Measurements from ENCODE around the gene CENPP. TPM values are rescaled to one million over a fixed set of nuclear protein-coding genes. Genes with fewer than 3 reads are reported as not detected.

The CENPP gene
- total RNA-seq, 8 experiments from 2014 or later, result 1.7 to 22.3 (median 5.0) TPM

DNA sequence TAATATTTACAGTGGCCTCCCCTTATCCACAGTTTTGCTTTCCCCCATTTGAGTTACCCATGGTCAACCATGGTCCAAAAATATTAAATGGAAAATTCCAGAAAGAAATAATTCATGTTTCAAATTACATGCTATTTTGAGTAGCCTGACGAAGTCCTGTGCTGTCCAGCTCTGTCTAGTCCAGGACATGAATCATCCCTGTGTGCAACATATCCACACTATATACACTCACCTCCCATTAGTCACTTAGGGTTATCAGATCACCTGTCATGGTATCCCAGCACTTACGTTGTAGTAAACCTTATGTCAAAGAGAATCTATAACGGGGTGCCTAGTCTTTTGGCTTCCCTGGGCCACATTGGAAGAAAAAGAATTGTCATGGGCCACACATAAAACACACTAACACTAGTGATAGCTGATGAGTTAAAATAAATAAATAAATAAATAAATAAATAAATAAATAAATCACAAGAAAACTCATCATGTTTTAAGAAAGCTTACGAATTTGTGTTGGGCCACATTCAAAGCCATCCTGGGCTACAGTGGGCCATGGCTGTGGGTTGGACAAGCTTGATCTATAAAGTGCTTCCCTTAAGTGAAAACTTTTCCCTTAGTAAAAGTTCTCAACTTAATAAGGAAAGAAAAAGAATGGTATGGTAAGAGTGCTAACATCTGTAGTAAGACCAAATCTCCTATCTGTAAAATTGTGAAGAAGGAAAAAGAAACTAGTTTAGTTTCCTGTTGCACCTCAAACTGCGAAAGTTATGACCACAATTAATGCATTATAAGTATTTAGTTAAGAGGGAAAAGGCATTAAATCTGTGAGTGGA is 114.4 kb downstream of the CENPP start:
- ATAC-seq (replicated peaks in 6 of 8), result no peak
- in situ Hi-C loops (cut with MboI; ENCODE audit: low pct_unique_long_range_greater_than_20kb in 2 of 9, low sequenced_read_pairs in 9 of 9, unreplicated experiment in 9 of 9), result loop anchor here in 3 of 9 experiments (10.0 to 25.0 kb wide), 2 partner anchors 103 to 105 kb away; partner anchors contain the start of genes CENPP (in 2 of the 3) and NOL8 (in 2 of the 3)
- H3K4me3 ChIP-seq, result no peak overlapping the region
- H3K27ac ChIP-seq, result no peak overlapping the region
- no peaks in the 10 kb centered on the region for H3K4me1 ChIP-seq (replicated peaks in 1 of 2)
- 61 to 100% (median 92%) methylated on average over 2 to 5 of the region's 5 CpGs for WGBS, 10 experiments

DNA sequence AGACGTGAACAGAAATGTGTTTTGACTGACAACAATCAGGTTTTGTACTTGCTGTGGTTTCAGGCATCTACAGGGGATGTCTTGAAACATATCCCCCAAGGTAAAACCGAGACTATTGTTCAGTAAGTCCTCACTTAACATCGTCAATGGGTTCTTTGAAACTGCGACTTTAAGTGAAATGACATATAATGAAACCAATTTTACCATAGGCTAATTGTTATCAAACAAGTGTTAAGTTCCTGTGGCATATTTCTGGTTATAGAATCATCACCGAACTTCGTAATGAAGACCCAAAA is 114.9 kb downstream of the CENPP start:
- Histone ChIP-seq H3K27ac (no peak overlapping the region), H3K4me3 (no peak overlapping the region), H3K4me1 (replicated peaks in 1 of 2) (no peaks in the 10 kb centered on the region)
- ATAC-seq (replicated peaks in 6 of 8), result no peak
- in situ Hi-C loops (cut with MboI; ENCODE audit: low pct_unique_long_range_greater_than_20kb in 2 of 9, low sequenced_read_pairs in 9 of 9, unreplicated experiment in 9 of 9), result loop anchor here in 2 of 9 experiments (25.0 kb wide), 1 partner anchor 103 kb away; the partner anchor contains the start of genes CENPP (in 2 of the 2) and NOL8 (in 2 of the 2)
- WGBS, 10 experiments, result 90 to 100% (median 96%) methylated on average over 1 to 6 of the region's 6 CpGs

DNA sequence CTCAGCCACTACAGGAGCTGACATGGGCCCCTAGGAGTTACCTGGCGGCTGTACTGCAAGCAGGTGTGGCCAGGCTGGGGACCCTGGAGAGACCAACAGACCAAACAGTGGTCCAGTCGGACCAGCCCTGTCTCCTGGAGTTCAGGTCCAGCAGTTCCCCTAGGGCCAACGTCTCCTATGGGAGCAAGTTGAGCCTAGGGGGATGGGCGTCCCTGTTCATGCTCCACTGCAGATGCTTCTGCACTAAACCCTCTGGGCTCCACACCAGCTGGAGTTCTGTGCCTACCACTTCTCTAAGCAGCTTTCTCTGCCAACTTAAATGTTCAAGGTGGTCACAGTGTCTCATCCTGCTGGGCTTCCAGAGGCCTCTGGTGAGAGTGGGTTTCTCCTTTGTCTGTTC is 119.1 kb downstream of the CENPP start:
- WGBS, 10 experiments, result 100% methylated on average over 1 to 3 of the region's 4 CpGs; no CpG with 5 or more reads in 8 of the 10 experiments
- no peak overlapping the region for H3K4me3 ChIP-seq
- H3K27ac ChIP-seq, result no peak overlapping the region
- H3K4me1 ChIP-seq (replicated peaks in 1 of 2), result no peaks in the 10 kb centered on the region
- ATAC-seq (replicated peaks in 6 of 8), result no peak
- in situ Hi-C loops (cut with MboI; ENCODE audit: low pct_unique_long_range_greater_than_20kb in 2 of 9, low sequenced_read_pairs in 9 of 9, unreplicated experiment in 9 of 9), result loop anchor here in 2 of 9 experiments (25.0 kb wide), 1 partner anchor 108 kb away; the partner anchor contains the start of genes CENPP (in 2 of the 2) and NOL8 (in 2 of the 2)

DNA sequence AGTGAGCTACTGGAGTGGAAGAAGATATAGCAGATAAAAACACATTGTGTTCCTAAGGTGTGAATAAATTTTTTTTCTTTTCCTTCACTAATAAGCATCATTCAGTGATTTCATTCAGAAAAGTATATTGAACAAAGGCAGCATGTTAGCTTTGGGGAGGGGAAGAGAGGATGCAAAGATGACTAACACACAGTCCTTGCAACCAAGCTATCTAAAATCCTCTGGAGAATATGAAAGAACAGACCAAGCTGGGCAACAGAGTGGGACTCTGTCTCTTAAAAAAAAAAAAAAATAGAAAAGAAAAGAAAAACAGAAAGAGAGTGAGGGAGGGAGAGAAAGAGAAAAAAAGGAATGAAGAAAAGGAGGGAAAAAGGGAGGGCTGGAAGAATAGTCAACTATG is 120.8 kb downstream of the CENPP start:
- no peak overlapping the region for H3K27ac ChIP-seq
- in situ Hi-C loops (cut with MboI; ENCODE audit: low pct_unique_long_range_greater_than_20kb in 2 of 9, low sequenced_read_pairs in 9 of 9, unreplicated experiment in 9 of 9), result loop anchor here in 2 of 9 experiments (25.0 kb wide), 1 partner anchor 109 kb away; the partner anchor contains the start of genes CENPP (in 2 of the 2) and NOL8 (in 2 of the 2)
- ATAC-seq (replicated peaks in 6 of 8), result no peak
- H3K4me3 ChIP-seq, result no peak overlapping the region
- H3K4me1 ChIP-seq (replicated peaks in 1 of 2), result no peaks in the 10 kb centered on the region

DNA sequence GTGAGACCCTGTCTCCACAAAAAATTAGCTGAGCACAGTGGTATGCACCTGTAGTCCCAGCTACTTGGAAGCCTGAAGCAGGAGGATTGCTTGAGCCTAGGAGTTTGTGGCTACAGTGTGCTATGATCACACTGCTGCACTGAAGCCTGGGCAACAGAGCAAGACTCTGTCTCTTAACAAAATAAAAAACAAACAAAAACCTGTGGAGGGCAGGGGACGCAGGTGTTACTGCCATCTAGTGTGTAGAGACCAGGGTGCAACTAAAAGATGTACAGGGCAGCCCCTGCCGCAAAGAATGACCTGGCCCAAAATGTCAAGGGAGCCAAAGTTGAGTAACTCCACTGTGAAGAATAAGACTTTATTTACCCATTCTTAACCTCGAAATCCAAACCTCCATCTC is 129.5 kb downstream of the CENPP start:
- Histone ChIP-seq H3K27ac (no peak overlapping the region), H3K4me1 (replicated peaks in 1 of 2) (no peaks in the 10 kb centered on the region), H3K4me3 (no peak overlapping the region)
- in situ Hi-C loops (cut with MboI; ENCODE audit: low pct_unique_long_range_greater_than_20kb in 2 of 9, low sequenced_read_pairs in 9 of 9, unreplicated experiment in 9 of 9), result no loop called here
- WGBS, 10 experiments, result 74 to 100% (median 83%) methylated on average over 1 to 3 of the region's 3 CpGs; no CpG with 5 or more reads in 5 of the 10 experiments
- ATAC-seq (replicated peaks in 6 of 8), result peak in 1 of 8 experiments; percentile 23

DNA sequence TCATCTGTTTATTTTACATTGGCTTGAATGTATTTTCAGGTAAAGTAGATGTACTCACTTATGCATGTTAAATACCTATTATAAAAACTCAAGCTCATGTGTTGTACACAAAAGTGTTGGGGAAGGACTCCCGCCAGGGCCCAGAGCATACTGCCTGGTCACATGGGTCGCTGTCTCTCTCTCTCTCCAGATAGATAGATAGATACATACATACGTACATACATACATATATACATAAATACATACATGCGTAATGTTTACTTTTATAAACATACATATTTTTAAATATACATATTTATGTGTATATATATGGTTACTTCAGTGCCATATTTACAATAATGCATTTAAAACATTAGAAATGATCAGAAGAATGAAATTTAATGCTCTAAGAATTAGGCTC is 131.8 kb downstream of the CENPP start:
- ATAC-seq (replicated peaks in 6 of 8), result peak in 1 of 8 experiments; percentile 91
- WGBS, 10 experiments, result 39 to 100% (median 94%) methylated on average over 1 to 4 of the region's 4 CpGs; no CpG with 5 or more reads in 3 of the 10 experiments
- Histone ChIP-seq H3K27ac (no peak overlapping the region), H3K4me3 (no peak overlapping the region), H3K4me1 (replicated peaks in 1 of 2) (no peaks in the 10 kb centered on the region)
- in situ Hi-C loops (cut with MboI; ENCODE audit: low pct_unique_long_range_greater_than_20kb in 2 of 9, low sequenced_read_pairs in 9 of 9, unreplicated experiment in 9 of 9), result no loop called here

DNA sequence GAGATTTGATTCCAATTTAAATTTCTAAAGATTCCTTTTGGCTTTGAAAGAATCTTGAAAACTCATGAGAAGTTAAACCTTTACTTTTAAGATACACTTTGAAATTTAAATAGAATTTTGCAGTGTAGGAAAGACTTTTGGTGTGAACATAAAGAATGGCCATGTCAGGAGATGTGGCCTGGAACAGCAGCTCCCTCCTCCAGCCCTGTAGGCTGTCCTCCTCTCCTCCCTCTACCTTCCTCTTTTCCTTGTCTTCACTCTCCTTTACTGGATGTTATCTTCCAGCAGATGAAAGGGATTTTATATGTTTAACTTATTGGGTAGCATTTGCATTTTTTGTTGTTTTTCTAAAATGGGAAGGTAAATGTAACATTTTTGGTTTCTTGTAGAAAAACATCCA is 137.6 kb downstream of the CENPP start:
- in situ Hi-C loops (cut with MboI; ENCODE audit: low pct_unique_long_range_greater_than_20kb in 2 of 9, low sequenced_read_pairs in 9 of 9, unreplicated experiment in 9 of 9), result no loop called here
- Histone ChIP-seq H3K4me1 (replicated peaks in 1 of 2) (no peaks in the 10 kb centered on the region), H3K4me3 (no peak overlapping the region), H3K27ac (no peak overlapping the region)
- ATAC-seq (replicated peaks in 6 of 8), result no peak

DNA sequence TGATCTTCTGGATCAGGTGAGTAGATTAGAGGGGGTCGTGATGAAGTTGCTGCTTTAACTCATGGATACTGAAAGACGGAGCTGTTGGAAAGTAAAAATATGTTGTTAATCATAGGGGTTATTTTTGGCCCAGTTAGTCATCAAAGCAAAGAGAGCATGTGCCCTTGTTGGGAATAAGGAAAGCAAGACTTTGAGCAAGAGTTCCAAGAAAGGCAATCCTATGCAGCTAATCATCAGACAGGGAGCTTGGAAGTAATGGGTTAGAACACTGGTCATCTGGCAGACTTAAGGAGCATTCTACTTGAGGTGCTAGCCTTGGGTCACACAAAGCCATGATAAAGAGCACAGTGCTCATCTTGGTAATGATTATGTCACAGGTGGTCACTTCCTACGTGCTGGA is 138.2 kb downstream of the CENPP start:
- no peak overlapping the region for H3K4me3 ChIP-seq
- ATAC-seq (replicated peaks in 6 of 8), result peak in 2 of 8 experiments; percentile 90 to 96
- in situ Hi-C loops (cut with MboI; ENCODE audit: low pct_unique_long_range_greater_than_20kb in 2 of 9, low sequenced_read_pairs in 9 of 9, unreplicated experiment in 9 of 9), result no loop called here
- 14 to 97% (median 71%) methylated on average over 1 to 3 of the region's 3 CpGs; no CpG with 5 or more reads in 1 of the 10 experiments for WGBS, 10 experiments
- no peak overlapping the region for H3K27ac ChIP-seq
- no peaks in the 10 kb centered on the region for H3K4me1 ChIP-seq (replicated peaks in 1 of 2)

DNA sequence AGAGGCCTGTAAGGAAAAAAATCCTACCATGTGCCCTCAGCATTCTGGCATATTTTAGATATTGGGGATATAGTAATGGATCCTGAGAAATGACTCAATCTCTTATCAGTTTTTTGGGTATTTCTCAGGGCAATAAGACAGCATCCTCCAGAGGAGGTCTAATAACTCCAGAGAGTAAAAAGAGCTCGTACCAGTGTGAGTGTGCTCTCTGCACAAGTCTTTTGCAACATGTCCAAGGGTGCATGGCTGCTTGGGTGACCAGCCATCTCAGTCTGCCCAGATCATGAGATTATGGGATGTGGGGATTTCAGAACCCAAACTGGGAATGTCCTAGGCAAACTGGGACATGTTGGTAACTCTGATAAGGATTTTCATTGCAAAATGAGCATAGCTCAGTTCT is 141.3 kb downstream of the CENPP start:
- no peak for ATAC-seq (replicated peaks in 6 of 8)
- in situ Hi-C loops (cut with MboI; ENCODE audit: low pct_unique_long_range_greater_than_20kb in 2 of 9, low sequenced_read_pairs in 9 of 9, unreplicated experiment in 9 of 9), result no loop called here
- Histone ChIP-seq H3K4me1 (replicated peaks in 1 of 2) (no peaks in the 10 kb centered on the region), H3K4me3 (no peak overlapping the region), H3K27ac (no peak overlapping the region)
- 86 to 100% (median 100%) methylated on average over 1 of the region's 1 CpG; no CpG with 5 or more reads in 4 of the 10 experiments for WGBS, 10 experiments

DNA sequence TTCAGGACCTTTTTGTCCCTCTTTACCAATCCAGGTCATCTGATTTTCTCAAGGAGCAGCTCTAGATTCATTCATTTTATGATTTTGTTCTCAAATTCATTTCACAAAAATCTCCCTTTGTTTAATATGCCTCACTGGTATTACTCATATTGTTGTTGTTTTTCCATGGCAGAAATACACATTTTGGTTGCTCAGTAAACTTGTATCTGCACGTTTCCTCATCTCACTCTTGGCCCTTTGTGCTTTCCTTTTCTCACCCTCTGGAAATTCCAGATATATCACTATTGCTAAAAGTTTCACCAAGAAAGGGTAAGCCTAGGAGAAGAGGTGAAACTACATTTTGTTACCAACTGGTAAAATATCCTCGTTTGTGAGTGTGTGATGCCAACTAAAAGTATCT is 141.8 kb downstream of the CENPP start:
- ATAC-seq (replicated peaks in 6 of 8), result no peak
- in situ Hi-C loops (cut with MboI; ENCODE audit: low pct_unique_long_range_greater_than_20kb in 2 of 9, low sequenced_read_pairs in 9 of 9, unreplicated experiment in 9 of 9), result no loop called here
- H3K4me1 ChIP-seq (replicated peaks in 1 of 2), result no peaks in the 10 kb centered on the region
- H3K27ac ChIP-seq, result no peak overlapping the region
- no peak overlapping the region for H3K4me3 ChIP-seq
- WGBS, 10 experiments, result 47 to 100% (median 79%) methylated on average over 1 to 2 of the region's 2 CpGs; no CpG with 5 or more reads in 2 of the 10 experiments

DNA sequence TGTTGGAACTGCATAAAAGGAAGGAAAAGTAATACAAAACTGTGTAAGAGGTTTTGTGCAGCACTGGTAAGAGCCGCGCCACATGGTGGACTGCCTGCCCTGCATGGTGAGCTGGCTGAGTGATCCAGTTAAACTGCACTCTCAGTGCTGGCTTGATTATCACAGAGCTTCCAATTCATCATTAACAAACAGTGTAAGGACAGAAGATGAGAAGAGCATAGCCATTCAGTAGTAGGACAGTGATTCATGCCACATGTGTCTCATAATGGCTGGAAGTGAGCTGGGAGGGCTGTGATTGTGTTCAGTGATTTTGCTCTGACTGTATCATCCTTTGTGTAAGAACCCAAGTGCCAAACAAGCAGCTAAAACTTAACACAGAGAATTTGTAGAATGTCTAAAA is 142.5 kb downstream of the CENPP start:
- in situ Hi-C loops (cut with MboI; ENCODE audit: low pct_unique_long_range_greater_than_20kb in 2 of 9, low sequenced_read_pairs in 9 of 9, unreplicated experiment in 9 of 9), result no loop called here
- no peak overlapping the region for H3K4me3 ChIP-seq
- 70 to 95% (median 83%) methylated on average over 2 of the region's 2 CpGs; no CpG with 5 or more reads in 6 of the 10 experiments for WGBS, 10 experiments
- no peaks in the 10 kb centered on the region for H3K4me1 ChIP-seq (replicated peaks in 1 of 2)
- H3K27ac ChIP-seq, result no peak overlapping the region
- peak in 5 of 8 experiments; percentile 83 to 99 (median 91) for ATAC-seq (replicated peaks in 6 of 8)

DNA sequence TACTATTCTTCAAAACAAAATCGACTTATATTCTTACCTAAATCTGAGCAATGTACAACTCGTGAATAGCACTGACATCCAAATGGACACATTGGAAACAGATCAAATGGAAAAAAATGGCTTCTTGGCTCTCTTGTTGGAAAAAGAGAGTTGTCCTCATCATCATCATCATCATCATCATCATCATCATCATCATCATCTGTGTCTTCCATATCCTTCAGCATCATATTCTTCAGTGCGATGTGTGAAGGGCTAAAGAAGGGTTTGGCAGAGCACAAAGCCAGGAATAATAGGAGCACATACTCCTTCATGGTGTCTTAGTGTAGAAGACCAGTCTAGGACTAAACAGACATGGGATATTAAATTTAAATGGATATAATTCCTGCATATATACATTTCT is 148.8 kb downstream of the CENPP start:
- ATAC-seq (replicated peaks in 6 of 8), result peak in 1 of 8 experiments; percentile 53
- Histone ChIP-seq H3K4me3 (no peak overlapping the region), H3K27ac (no peak overlapping the region), H3K4me1 (replicated peaks in 1 of 2) (no peaks in the 10 kb centered on the region)
- WGBS, 10 experiments, result 86 to 100% (median 98%) methylated on average over 1 to 3 of the region's 3 CpGs
- in situ Hi-C loops (cut with MboI; ENCODE audit: low pct_unique_long_range_greater_than_20kb in 2 of 9, low sequenced_read_pairs in 9 of 9, unreplicated experiment in 9 of 9), result no loop called here

DNA sequence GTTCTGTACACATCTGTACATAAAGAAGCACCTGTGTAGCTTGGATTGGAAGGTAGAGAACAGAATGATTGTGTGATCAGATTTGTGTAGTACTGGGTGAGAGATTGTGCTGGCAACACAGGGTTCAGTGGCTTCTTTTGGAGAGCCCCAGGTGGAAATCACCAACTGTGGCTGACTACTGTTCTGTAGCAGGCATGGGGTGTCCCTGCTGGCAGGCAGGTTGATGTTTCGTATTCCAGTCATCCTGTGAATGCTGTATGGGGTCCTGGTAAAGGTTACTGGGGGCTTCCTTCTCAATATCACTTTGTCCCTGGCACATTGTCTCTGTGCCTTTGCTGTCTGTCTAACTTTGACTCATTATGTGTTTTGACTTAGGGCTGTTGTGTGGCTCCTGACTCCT is 151.2 kb downstream of the CENPP start:
- H3K4me3 ChIP-seq, result no peak overlapping the region
- no peak for ATAC-seq (replicated peaks in 6 of 8)
- 83 to 100% (median 86%) methylated on average over 1 of the region's 1 CpG; no CpG with 5 or more reads in 7 of the 10 experiments for WGBS, 10 experiments
- in situ Hi-C loops (cut with MboI; ENCODE audit: low pct_unique_long_range_greater_than_20kb in 2 of 9, low sequenced_read_pairs in 9 of 9, unreplicated experiment in 9 of 9), result no loop called here
- H3K27ac ChIP-seq, result no peak overlapping the region
- H3K4me1 ChIP-seq (replicated peaks in 1 of 2), result no peaks in the 10 kb centered on the region

DNA sequence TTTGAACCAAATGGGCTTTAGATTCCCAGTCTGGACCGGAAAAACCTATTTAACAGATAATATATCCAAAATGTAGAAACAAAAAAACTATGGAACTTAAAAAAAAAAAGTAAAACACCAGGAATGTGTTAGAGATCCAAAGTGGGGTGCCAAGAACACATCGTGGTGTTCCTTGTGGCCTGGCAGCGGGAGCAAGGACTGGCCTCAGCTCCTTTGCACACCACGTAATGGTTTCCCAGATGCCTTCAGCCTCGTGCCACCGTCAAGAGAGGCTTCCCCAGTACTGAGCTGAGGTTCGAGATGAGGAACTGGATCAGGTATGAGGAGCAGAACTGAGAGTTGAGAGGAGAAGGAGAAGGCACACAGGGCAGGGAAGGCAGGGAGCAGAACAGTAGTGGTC is 153.0 kb downstream of the CENPP start:
- Histone ChIP-seq H3K27ac (no peak overlapping the region), H3K4me3 (no peak overlapping the region), H3K4me1 (replicated peaks in 1 of 2) (no peaks in the 10 kb centered on the region)
- no peak for ATAC-seq (replicated peaks in 6 of 8)
- in situ Hi-C loops (cut with MboI; ENCODE audit: low pct_unique_long_range_greater_than_20kb in 2 of 9, low sequenced_read_pairs in 9 of 9, unreplicated experiment in 9 of 9), result no loop called here
- WGBS, 10 experiments, result 20 to 100% (median 91%) methylated on average over 1 to 5 of the region's 7 CpGs
